Esophagus squamous epithelium (tissue), 5 donors: ENCODE measurements around the gene PRKCZ. TPM values are rescaled to one million over a fixed set of nuclear protein-coding genes. Genes with fewer than 3 reads are reported as not detected.
A peak's percentile ranks its signal among the peaks of the same experiment; 100 is the strongest.

Source experiments
- DNase-seq: peaks from one replicate; lab custom pipeline; 2025; lab: John Stamatoyannopoulos, UW
- H3K27ac ChIP-seq, 4 donors: fragments of 200-600 bp; sonication (generic); one replicate each; pipeline ENCODE4 v1.5.1; 2016 to 2019; ENCODE audit warnings: mild to moderate bottlenecking in 1 of 4
- H3K27me3 ChIP-seq, 4 donors: fragments of 200-600 bp; sonication (generic); 1 replicate in 3 of 4; 2 replicates in 1 of 4; pipeline versions ENCODE4 v1.5.1 to v1.6.0; 2017 to 2021; ENCODE audit warnings: antibody characterized with exemption in 1 of 4
- H3K36me3 ChIP-seq, 3 donors: fragments of 200-600 bp; sonication (generic); one replicate each; pipeline ENCODE4 v1.5.1; 2016 to 2019
- H3K4me1 ChIP-seq, 3 donors: fragments of 200-600 bp; sonication (generic); one replicate each; pipeline ENCODE4 v1.5.1; 2017 to 2019
- H3K4me3 ChIP-seq, 4 donors: fragments of 200-600 bp; sonication (generic); 1 replicate in 3 of 4; 2 replicates in 1 of 4; pipeline ENCODE4 v1.5.1; 2016 to 2019; ENCODE audit warnings: mild to moderate bottlenecking in 2 of 4, moderate library complexity in 1 of 4
- H3K9me3 ChIP-seq, 3 donors: fragments of 200-600 bp; sonication (generic); one replicate each; pipeline ENCODE4 v1.5.1; 2016 to 2019
- POLR2A ChIP-seq, 4 donors: fragments of 450-650 bp; IDR thresholded peaks; one replicate each; pipeline ENCODE4 v1.6.1; 2017; ENCODE audit warnings: antibody characterized with exemption in 4 of 4, mild to moderate bottlenecking in 4 of 4, moderate library complexity in 3 of 4
- WGBS, 2 donors: methylation state at CpG; one replicate each; pipeline ENCODE4 v1.1.5; 2018; 5-methylcytosine and 5-hydroxymethylcytosine counted together
- intact Hi-C: fragments of 100-400 bp; cut with DNase I; formaldehyde crosslinking; loops from one replicate; pipeline ENCODE4 v1.15.0; 2022
- total RNA-seq, 4 donors: library from RNA; depleted of rRNA; stranded (reverse); fragments of >200 nt; gene quantifications; one replicate each; pipeline ENCODE4 v1.1.0, GENCODE V29; 2016
- TF ChIP-seq, protein P1 (sequence below), 6 experiments: fragments of 450-650 bp in 4 of 6; fragments of 200-600 bp in 2 of 6; sonication (generic) in 2 of 6; IDR thresholded peaks; one replicate each; pipeline ENCODE4 v1.5.1; 2016 to 2019; ENCODE audit warnings: antibody characterized with exemption in 6 of 6, mild to moderate bottlenecking in 4 of 6, moderate library complexity in 4 of 6
- donor health status: DM: yes; HTN: yes; CAD: no.

PRKCZ gene
- total RNA-seq, 4 donors from 2014 or later, result 14.5 to 23.8 (median 17.5) TPM

DNA sequence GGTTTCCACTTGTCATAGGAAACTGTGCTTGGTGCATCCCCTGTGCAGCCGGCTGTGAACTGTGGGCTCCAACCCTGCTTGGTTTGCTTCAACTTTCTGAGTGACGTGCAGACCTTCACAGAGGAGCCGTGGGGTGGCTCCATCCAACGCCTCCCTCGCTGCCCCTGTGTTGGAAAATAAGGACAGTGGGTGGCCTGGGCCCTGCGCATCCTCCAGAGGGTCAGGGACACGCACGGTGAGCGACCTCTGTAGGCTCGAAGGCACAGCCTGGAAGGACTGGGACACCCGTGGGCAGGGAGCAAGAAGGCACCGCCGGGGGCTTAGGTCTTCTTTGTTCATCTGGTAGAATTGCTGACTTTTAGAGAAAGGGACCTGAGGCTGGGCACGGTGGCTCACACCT is 150.9 kb downstream of the PRKCZ start:
- no peak overlapping the region for H3K27ac ChIP-seq
- no peak overlapping the region for H3K4me3 ChIP-seq
- no peaks in the 10 kb centered on the region for H3K9me3 ChIP-seq
- peaks cover 22 to 65% (median 39%) of the 10 kb centered on the region in 3 donors for H3K4me1 ChIP-seq
- WGBS, 2 donors, result 66 to 84% methylated on average over 3 to 8 of the region's 14 CpGs
- H3K27me3 ChIP-seq, result no peaks in the 10 kb centered on the region
- no peak for TF ChIP-seq POLR2A (IDR thresholded peaks at IDR 0.05)
- TF ChIP-seq, protein P1, sequence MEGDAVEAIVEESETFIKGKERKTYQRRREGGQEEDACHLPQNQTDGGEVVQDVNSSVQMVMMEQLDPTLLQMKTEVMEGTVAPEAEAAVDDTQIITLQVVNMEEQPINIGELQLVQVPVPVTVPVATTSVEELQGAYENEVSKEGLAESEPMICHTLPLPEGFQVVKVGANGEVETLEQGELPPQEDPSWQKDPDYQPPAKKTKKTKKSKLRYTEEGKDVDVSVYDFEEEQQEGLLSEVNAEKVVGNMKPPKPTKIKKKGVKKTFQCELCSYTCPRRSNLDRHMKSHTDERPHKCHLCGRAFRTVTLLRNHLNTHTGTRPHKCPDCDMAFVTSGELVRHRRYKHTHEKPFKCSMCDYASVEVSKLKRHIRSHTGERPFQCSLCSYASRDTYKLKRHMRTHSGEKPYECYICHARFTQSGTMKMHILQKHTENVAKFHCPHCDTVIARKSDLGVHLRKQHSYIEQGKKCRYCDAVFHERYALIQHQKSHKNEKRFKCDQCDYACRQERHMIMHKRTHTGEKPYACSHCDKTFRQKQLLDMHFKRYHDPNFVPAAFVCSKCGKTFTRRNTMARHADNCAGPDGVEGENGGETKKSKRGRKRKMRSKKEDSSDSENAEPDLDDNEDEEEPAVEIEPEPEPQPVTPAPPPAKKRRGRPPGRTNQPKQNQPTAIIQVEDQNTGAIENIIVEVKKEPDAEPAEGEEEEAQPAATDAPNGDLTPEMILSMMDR (IDR thresholded peaks at IDR 0.05), result no peak
- DNase-seq, result no peak
- H3K36me3 ChIP-seq, result no peaks in the 10 kb centered on the region
- intact Hi-C loops, result no loop called here

DNA sequence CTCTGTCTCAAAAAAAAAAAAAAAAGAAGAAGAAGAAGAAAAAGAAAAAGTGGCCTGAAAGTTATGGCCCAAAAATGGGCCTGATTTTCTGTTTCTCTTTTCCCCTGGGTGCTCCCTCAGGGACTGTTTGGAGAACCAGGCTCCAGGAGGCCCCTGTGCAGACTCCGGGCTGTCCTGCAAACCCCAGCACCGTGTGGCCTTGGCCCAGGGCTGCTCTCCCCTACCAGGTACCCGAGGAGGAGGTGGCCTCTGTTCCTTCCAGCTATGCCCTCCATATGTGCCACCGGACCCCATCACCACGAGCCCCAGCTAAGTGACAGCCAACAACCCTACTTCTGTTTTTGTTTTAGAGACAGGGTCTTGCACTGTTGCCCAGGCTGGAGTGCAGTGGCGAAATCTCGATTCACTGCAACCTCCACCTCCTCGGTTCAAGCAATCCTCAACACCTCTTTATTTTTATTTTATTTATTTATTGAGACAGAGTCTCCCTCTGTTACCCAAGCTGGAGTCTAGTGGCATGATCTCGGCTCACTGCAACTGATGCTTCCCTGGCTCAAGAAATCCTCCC is 151.9 kb downstream of the PRKCZ start:
- Histone ChIP-seq H3K4me3 (no peak overlapping the region), H3K27ac (no peak overlapping the region), H3K4me1 (peaks cover 30 to 74% (median 48%) of the 10 kb centered on the region in 3 donors), H3K27me3 (no peaks in the 10 kb centered on the region), H3K36me3 (no peaks in the 10 kb centered on the region), H3K9me3 (no peaks in the 10 kb centered on the region)
- WGBS, 2 donors, result 74 to 82% methylated on average over 9 of the region's 9 CpGs
- intact Hi-C loops, result no loop called here
- DNase-seq, result no peak
- TF ChIP-seq, protein P1 (IDR thresholded peaks at IDR 0.05), result no peak
- TF ChIP-seq POLR2A (IDR thresholded peaks at IDR 0.05), result no peak

DNA sequence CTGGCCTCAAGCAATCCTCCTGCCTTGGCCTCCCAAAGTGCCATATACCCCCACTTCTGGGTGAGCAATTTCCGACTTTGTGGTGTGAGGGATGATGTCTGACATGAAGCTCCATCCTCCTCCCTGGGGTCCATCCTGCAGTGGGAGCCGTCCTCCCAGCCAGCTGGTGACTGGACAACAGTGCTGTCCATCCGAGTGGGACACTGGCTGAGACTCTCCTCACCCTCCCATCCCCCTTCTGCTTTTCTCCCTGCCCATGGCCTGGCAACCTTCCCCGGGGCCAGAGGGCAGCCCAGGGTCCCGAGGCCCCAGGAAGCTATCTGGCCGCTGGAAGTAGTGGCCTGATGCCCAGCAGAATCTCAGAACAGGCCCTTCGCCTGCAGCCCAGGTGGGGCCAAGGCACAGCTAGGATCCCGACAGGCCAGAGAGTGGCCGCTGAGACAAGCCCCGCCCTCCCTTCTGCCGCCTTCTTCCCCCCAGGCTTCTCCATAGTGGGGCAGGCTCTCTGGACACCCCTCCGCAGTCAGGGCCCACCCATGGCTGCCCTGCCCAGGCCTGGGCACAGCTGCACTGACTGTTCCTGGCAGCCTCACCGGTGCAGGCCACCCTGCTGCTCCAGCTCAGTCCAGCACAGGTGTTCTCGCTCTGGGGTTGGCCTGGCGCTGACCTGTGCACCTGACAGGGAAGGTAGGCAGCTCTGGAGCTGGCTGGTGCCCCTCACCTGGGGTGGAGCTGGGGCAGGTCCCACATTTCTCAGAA is 152.8 kb downstream of the PRKCZ start:
- peak overlapping the region in 1 of 4 donors; percentile 96 for H3K27ac ChIP-seq
- no peak for DNase-seq
- peaks cover 38 to 83% (median 57%) of the 10 kb centered on the region in 3 donors for H3K4me1 ChIP-seq
- TF ChIP-seq, protein P1 (IDR thresholded peaks at IDR 0.05), result no peak
- no peaks in the 10 kb centered on the region for H3K9me3 ChIP-seq
- no peaks in the 10 kb centered on the region for H3K27me3 ChIP-seq
- no peak overlapping the region for H3K4me3 ChIP-seq
- no peaks in the 10 kb centered on the region for H3K36me3 ChIP-seq
- WGBS, 2 donors, result 95 to 100% methylated on average over 1 to 3 of the region's 15 CpGs
- intact Hi-C loops, result no loop called here

DNA sequence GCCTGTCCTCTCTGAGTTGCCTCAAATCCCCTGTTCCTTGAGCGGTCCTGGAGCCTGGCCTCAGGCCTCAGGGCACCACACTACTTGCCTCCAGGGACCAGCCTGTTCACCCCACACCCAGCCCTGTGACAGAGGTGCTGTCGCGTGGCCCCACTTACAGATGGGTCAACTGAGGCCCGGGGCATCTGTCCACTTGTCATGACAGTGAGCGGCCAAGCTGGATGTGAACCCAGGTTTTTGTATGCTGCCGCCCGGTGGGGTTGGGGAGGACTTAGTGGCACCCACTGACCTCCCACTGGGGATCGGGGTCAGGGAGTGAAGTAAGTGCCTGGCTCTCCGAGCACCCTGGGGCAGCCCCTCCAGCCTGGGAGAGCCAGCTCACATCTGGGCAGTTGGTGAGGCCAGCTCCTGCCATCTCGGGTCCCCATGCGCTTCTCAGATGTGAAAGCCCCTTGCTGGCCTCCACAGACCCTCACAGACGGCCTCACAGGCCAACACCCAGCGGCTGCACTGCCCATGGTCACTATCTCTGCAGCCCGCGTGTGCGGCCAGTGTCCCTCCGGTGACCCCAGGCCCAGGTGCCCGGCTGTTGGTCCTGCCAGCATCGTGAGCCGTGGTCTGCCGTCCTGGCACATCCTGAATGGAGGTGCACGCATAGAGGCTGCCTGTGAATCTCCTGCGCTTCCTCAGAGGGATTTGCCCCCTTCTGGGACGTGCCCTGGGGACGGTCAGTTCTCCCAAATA is 153.6 kb downstream of the PRKCZ start:
- Histone ChIP-seq H3K9me3 (no peaks in the 10 kb centered on the region), H3K27me3 (no peaks in the 10 kb centered on the region), H3K4me3 (peak overlapping the region in 3 of 4 donors; percentile 44 to 73 (median 56)), H3K36me3 (no peaks in the 10 kb centered on the region), H3K27ac (peak overlapping the region; percentile 51 to 96 (median 86)), H3K4me1 (peaks cover 46 to 83% (median 60%) of the 10 kb centered on the region in 3 donors)
- WGBS, 2 donors, result 67 to 74% methylated on average over 8 to 11 of the region's 25 CpGs
- TF ChIP-seq, protein P1 (IDR thresholded peaks at IDR 0.05), result no peak
- TF ChIP-seq POLR2A (IDR thresholded peaks at IDR 0.05), result no peak
- DNase-seq, result no peak
- intact Hi-C loops, result no loop called here
